Measurements from ENCODE around the gene SUGCT.

DNA sequence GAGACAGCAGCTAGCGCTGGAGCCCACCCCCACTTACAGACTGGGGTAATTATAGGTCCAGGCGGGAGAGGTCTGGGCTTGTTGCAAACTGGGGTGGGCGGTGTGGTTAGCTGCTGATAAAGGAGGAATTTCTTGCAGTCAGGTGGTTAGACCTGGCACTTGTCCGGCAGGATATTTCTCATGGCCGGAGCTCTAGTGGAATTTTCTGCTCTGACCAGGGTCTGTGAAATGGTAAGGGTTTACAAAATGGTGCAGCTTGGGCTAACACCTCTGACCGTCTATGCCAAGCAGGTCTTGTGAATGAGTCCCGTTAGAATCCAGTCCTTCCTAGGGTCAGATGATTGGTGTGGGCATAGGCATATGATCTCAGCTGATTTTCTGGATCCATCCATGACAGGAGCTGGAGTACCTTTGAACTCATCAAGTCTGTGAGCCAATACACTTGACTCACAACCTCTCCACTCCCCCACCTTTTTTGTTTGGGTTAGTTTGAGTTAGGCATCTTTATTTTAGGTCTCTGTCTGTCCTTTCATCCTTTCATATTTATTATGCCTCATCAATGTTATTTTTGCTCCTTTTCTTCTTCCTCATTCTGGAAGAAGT is 213.4 kb downstream of the SUGCT start:
- TF ChIP-seq, protein P1, sequence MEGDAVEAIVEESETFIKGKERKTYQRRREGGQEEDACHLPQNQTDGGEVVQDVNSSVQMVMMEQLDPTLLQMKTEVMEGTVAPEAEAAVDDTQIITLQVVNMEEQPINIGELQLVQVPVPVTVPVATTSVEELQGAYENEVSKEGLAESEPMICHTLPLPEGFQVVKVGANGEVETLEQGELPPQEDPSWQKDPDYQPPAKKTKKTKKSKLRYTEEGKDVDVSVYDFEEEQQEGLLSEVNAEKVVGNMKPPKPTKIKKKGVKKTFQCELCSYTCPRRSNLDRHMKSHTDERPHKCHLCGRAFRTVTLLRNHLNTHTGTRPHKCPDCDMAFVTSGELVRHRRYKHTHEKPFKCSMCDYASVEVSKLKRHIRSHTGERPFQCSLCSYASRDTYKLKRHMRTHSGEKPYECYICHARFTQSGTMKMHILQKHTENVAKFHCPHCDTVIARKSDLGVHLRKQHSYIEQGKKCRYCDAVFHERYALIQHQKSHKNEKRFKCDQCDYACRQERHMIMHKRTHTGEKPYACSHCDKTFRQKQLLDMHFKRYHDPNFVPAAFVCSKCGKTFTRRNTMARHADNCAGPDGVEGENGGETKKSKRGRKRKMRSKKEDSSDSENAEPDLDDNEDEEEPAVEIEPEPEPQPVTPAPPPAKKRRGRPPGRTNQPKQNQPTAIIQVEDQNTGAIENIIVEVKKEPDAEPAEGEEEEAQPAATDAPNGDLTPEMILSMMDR (conservative IDR thresholded peaks at IDR 0.05; ENCODE audit: low read depth, low read length) = no peak
- no peak for TF ChIP-seq EZH2 (IDR thresholded peaks at IDR 0.05; ENCODE audit: borderline replicate concordance, low read depth, low read length, poor library complexity, severe bottlenecking)

All from A673 (cell line).